ENCODE measurements around the gene TREM1. TPM values are rescaled to one million over a fixed set of nuclear protein-coding genes. Genes with fewer than 3 reads are reported as not detected.

TREM1 gene
- total and polyA plus RNA-seq, 2 donors (not counting 3 experiments of a cell fraction or from before 2014, with no cell fraction given) = not detected

DNA sequence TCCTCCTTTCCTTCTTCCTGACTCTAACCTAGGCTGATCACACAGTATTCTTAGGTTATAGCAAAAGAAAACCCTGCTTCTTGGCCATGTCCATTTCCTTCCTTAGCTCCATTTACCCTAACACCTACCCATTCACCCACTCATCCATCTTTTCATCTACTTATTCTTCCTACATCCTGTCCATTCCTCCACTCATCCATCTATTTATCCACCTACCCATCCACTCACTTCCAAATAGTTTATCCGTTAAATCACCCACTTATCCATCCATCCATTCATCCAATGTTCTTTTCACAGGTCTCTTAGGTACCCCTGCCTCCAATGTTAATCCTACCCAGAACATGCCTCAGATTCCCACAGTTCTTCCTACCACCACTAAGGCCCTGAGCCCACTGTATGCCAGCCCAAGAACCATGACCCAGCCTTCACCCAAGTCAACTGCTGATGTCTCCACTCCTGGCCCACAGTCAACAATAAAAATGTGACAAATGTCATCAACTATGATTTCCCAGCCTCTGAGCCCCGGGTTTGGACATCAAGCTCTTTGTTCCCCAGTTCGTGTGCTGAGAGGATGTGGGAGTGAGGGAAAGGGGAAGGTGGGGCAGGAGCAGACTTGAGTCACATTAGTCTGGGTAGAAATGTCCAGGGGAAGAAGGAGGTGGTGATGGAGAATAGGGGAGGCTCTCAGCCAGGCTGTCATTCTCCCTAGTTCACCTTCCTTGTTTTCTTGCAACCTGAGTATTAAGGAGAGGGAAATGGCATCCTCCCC lies 33.9 kb downstream of the TREM1 start:
- peak; percentile 8 for FAIRE-seq
- Histone ChIP-seq H3K79me2 (ENCODE audit: control insufficient read depth, insufficient read depth, low read length) (no peaks in the 10 kb centered on the region), H4K20me1 (replicated peaks; ENCODE audit: control insufficient read depth, extremely low read depth, insufficient read depth, low read length) (no peaks in the 10 kb centered on the region), H3K4me2 (ENCODE audit: insufficient read depth, low read length) (no peak overlapping the region), H3K27me3 (ENCODE audit: control insufficient read depth in 2 of 2, insufficient read depth in 2 of 2, low read length in 2 of 2) (peaks cover 0 to 3% of the 10 kb centered on the region in 2 experiments), H3K27ac (ENCODE audit: insufficient read depth, low read depth, low read length) (no peak overlapping the region), H3K9ac (replicated peaks; ENCODE audit: extremely low read depth, insufficient read depth, low read length) (no peak overlapping the region), H2AFZ (ENCODE audit: low read depth, low read length) (no peak overlapping the region), H3K4me1 (ENCODE audit: control insufficient read depth, extremely low read depth, insufficient read depth, low read length) (no peaks in the 10 kb centered on the region), H3K4me3 (replicated peaks in 1 of 3; ENCODE audit: insufficient read depth in 1 of 3, low read depth in 1 of 3, low read length in 3 of 3) (no peak overlapping the region), H3K9me3 (replicated peaks; ENCODE audit: control insufficient read depth, insufficient read depth, low read length) (no peaks in the 10 kb centered on the region), H3K36me3 (ENCODE audit: control insufficient read depth in 2 of 2, extremely low read depth in 1 of 2, insufficient read depth in 2 of 2, low read length in 2 of 2) (no peaks in the 10 kb centered on the region), H3K9me1 (replicated peaks; ENCODE audit: control insufficient read depth, extremely low read depth, insufficient read depth, low read length) (no peaks in the 10 kb centered on the region)
- no peak for DNase-seq (ENCODE audit: low read depth, low spot score)
- intact Hi-C loops (cut with micrococcal nuclease) (no loop called here), dilution Hi-C loops (cut with MboI; ENCODE audit: extremely low pct_ligation_motif_present, low sequenced_read_pairs) (no loop called here)
- ChIA-PET CTCF (interaction anchor here (1.2 kb wide), 1 partner anchor 12 kb away, joined by 3 read pairs; no protein-coding TSS in a partner anchor), POLR2A (no interaction called here)
- TF ChIP-seq EZH2 (IDR thresholded peaks at IDR 0.05; ENCODE audit: borderline replicate concordance, low read depth, low read length, severe bottlenecking) = no peak
- TF ChIP-seq, protein P1, sequence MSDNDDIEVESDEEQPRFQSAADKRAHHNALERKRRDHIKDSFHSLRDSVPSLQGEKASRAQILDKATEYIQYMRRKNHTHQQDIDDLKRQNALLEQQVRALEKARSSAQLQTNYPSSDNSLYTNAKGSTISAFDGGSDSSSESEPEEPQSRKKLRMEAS (IDR thresholded peaks at IDR 0.05; ENCODE audit: insufficient read depth, insufficient read length) = no peak
- TF ChIP-seq POLR2AphosphoS5 (IDR thresholded peaks at IDR 0.05; ENCODE audit: insufficient read depth, low read depth, low read length) = no peak
- TF ChIP-seq POLR2A (IDR thresholded peaks at IDR 0.05; ENCODE audit: low read depth, low read length) = no peak
- no peak for TF ChIP-seq FOS (IDR thresholded peaks at IDR 0.05; ENCODE audit: borderline replicate concordance, insufficient read depth, low read length)
- TF ChIP-seq MYC (IDR thresholded peaks at IDR 0.05; ENCODE audit: low read depth, low read length) = no peak
- TF ChIP-seq GATA2 (IDR thresholded peaks at IDR 0.05; ENCODE audit: insufficient read depth, insufficient read length, low read depth, low read length) = no peak
- TF ChIP-seq JUN (IDR thresholded peaks at IDR 0.05; ENCODE audit: borderline replicate concordance, insufficient read depth, insufficient read length, low read depth) = no peak
- TF ChIP-seq CTCF (IDR thresholded peaks at IDR 0.05; ENCODE audit: extremely low read depth in 1 of 2, insufficient read depth in 1 of 2, low read depth in 1 of 2, low read length in 2 of 2) = no peak
- BruUV-seq (replicated peaks) = no TSS peak

All from endothelial cell of umbilical vein (primary cell).